Smooth muscle cell of the pulmonary artery (primary cell): ENCODE results near the gene NBEA. TPM values are rescaled to one million over a fixed set of nuclear protein-coding genes. Genes with fewer than 3 reads are reported as not detected.

Source experiments
- total RNA-seq: library from RNA; depleted of rRNA; stranded (reverse); fragments of >200 nt; gene quantifications from 2 replicates; pipeline ENCODE4 v1.2.3, GENCODE V29; 2014

The NBEA gene, protein sequence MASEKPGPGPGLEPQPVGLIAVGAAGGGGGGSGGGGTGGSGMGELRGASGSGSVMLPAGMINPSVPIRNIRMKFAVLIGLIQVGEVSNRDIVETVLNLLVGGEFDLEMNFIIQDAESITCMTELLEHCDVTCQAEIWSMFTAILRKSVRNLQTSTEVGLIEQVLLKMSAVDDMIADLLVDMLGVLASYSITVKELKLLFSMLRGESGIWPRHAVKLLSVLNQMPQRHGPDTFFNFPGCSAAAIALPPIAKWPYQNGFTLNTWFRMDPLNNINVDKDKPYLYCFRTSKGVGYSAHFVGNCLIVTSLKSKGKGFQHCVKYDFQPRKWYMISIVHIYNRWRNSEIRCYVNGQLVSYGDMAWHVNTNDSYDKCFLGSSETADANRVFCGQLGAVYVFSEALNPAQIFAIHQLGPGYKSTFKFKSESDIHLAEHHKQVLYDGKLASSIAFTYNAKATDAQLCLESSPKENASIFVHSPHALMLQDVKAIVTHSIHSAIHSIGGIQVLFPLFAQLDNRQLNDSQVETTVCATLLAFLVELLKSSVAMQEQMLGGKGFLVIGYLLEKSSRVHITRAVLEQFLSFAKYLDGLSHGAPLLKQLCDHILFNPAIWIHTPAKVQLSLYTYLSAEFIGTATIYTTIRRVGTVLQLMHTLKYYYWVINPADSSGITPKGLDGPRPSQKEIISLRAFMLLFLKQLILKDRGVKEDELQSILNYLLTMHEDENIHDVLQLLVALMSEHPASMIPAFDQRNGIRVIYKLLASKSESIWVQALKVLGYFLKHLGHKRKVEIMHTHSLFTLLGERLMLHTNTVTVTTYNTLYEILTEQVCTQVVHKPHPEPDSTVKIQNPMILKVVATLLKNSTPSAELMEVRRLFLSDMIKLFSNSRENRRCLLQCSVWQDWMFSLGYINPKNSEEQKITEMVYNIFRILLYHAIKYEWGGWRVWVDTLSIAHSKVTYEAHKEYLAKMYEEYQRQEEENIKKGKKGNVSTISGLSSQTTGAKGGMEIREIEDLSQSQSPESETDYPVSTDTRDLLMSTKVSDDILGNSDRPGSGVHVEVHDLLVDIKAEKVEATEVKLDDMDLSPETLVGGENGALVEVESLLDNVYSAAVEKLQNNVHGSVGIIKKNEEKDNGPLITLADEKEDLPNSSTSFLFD (N-terminal part only)
- total RNA-seq, result 11.4 and 14.8 TPM in 2 replicates

DNA sequence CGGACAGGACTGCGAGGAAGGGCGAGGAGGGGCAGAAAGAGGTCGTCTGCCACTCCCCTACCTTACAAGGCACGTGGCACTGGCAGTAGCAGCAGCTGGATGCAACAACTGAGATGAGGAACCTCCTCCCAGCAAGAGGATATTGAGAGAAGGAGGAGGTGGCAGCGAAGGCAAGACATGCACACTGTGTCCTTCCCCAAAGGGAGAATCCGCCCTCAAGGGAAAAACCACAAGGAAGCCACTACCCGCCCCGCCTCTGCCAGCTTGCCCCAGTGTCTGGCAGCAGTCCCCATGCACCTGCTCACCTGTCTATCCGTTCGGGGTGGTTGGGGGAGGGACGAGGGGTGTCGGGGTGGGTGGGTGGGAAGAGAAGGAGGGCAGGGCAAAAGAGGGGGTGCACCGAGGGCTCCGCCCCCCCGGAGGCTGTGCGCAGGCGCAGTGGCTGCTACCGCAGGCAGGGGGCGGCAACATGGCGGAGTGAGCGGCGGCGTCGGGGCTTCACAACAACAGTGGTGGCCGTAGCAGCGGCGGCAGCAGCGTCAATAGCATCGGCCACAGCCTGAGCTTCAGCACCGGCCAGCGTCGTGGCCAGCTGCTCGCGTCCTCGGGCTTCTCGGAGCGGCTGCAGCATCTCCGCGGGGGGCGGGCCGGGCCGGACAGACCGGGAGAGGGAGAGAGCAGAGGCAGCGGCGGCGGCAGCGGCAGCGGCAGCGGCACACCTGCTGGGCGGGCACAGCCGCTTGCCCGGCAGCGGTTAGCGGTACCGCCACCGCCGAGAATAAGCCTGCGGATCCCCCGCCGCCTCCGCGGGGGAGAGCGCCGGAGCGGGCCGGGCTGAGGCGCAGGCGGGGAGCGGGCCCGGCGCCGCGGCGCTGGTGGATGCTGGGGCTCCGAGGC is at the start of gene NBEA:
Gene NBEA, plus strand, starts transcription at position 436 of the 897 bp plus-strand sequence. CDS start 551 bp downstream, outside the sequence.

DNA sequence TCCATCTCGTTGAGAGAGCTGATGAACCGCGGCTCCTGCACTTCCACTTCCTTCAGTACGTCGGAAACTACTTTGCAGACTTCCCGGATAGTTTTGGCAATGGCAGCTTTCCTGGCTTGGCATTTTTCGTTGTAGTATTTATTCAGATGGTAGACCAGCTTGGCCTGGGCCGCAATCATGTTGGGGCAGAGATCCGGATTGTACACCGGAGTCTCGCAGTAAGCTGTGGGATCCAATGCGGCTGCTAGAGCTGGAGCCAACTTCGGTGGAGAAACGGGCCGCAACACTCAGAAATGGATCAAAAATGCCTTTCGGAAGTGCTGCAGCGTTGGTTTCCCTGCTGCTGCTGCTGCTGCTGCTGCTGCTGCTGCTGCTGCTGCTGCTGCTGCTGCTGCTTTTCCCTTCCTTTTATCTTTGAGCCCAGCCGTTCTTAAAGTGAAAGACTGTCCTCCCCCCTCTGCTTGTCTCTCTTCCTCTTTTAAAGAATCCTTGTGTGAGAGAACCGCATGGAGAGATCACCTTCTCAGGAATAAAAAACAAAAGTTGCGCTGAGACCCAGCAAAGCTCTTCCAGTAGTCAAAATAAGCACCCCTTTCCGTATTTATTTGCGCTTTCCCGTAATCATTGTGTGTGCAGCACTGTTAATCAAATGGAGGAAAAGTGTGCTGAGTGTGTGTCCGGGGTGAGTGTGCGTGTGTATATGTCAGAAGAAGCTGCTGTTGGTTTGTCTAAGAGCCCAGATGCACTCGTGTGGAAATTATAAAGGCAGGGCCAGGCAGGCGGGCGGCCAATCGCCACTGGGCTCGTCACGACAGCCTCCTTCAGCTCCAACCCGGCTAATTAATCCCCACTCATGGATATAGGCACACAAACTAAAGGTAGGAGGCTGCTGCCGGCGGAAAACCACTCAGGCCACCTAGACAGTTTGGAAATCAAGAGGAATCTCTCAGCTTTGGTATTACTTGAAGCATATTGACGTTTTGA is 534.2 kb downstream of the NBEA start, which contains the start of gene MAB21L1:
Gene MAB21L1, minus strand, starts transcription at position 730 of the 984 bp plus-strand sequence. Its CDS starts 551 bp downstream, at position 179.

